ENCODE measurements around the gene FOXL2.
A peak's percentile ranks its signal among the peaks of the same experiment; 100 is the strongest.

FOXL2 gene

GRCh38 chr3:138919325-138919724 lies 27.6 kb downstream of the FOXL2 start:
- no peak overlapping the region for H3K4me3 ChIP-seq (replicated peaks in 1 of 2; ENCODE audit: low read depth in 2 of 2, low read length in 2 of 2)
- no peak for TF ChIP-seq CTCF (IDR thresholded peaks at IDR 0.05; ENCODE audit: low read depth, low read length)
- DNase-seq (ENCODE audit: low read depth in 2 of 2), result no peak

GRCh38 chr3:138916824-138917223 lies 30.1 kb downstream of the FOXL2 start:
- no peak for TF ChIP-seq CTCF (IDR thresholded peaks at IDR 0.05; ENCODE audit: low read depth, low read length)
- H3K4me3 ChIP-seq (replicated peaks in 1 of 2; ENCODE audit: low read depth in 2 of 2, low read length in 2 of 2), result no peak overlapping the region
- no peak for DNase-seq (ENCODE audit: low read depth in 2 of 2)

GRCh38 chr3:138915503-138916498 lies 31.1 kb downstream of the FOXL2 start:
- peak; percentile 90 to 96 for DNase-seq (ENCODE audit: low read depth in 2 of 2)
- H3K4me3 ChIP-seq (replicated peaks in 1 of 2; ENCODE audit: low read depth in 2 of 2, low read length in 2 of 2), result peak overlapping the region; percentile 76 to 80
- peak; percentile 63 for TF ChIP-seq CTCF (IDR thresholded peaks at IDR 0.05; ENCODE audit: low read depth, low read length)

GRCh38 chr3:138914870-138915502 lies 32.0 kb downstream of the FOXL2 start:
- H3K4me3 ChIP-seq (replicated peaks in 1 of 2; ENCODE audit: low read depth in 2 of 2, low read length in 2 of 2), result peak overlapping the region; percentile 52 to 55
- no peak for TF ChIP-seq CTCF (IDR thresholded peaks at IDR 0.05; ENCODE audit: low read depth, low read length)
- DNase-seq (ENCODE audit: low read depth in 2 of 2), result peak in 1 of 2 donors; percentile 85

- H3K4me3 ChIP-seq (replicated peaks in 1 of 2; ENCODE audit: low read depth in 2 of 2, low read length in 2 of 2), result no peak overlapping the region
- TF ChIP-seq CTCF (IDR thresholded peaks at IDR 0.05; ENCODE audit: low read depth, low read length), result no peak
- DNase-seq (ENCODE audit: low read depth in 2 of 2), result no peak
Measured at GRCh38 chr3:138913766-138914165, 33.2 kb downstream of the FOXL2 start.

GRCh38 chr3:138912237-138912636 lies 34.7 kb downstream of the FOXL2 start:
- no peak overlapping the region for H3K4me3 ChIP-seq (replicated peaks in 1 of 2; ENCODE audit: low read depth in 2 of 2, low read length in 2 of 2)
- peak in 1 of 2 donors; percentile 47 for DNase-seq (ENCODE audit: low read depth in 2 of 2)
- TF ChIP-seq CTCF (IDR thresholded peaks at IDR 0.05; ENCODE audit: low read depth, low read length), result no peak
